ENCODE results near the gene RLBP1. TPM values are rescaled to one million over a fixed set of nuclear protein-coding genes. Genes with fewer than 3 reads are reported as not detected.

Gene RLBP1
- total and polyA plus RNA-seq, 2 donors (not counting 3 experiments of a cell fraction or from before 2014, with no cell fraction given): not detected

- Histone ChIP-seq H3K36me3 (ENCODE audit: control insufficient read depth in 2 of 2, extremely low read depth in 1 of 2, insufficient read depth in 2 of 2, low read length in 2 of 2) (peaks cover 0 to 1% of the 10 kb centered on the region in 2 experiments), H3K4me3 (replicated peaks in 1 of 3; ENCODE audit: insufficient read depth in 1 of 3, low read depth in 1 of 3, low read length in 3 of 3) (no peak overlapping the region), H3K4me2 (ENCODE audit: insufficient read depth, low read length) (no peak overlapping the region), H3K27ac (ENCODE audit: insufficient read depth, low read depth, low read length) (no peak overlapping the region), H4K20me1 (replicated peaks; ENCODE audit: control insufficient read depth, extremely low read depth, insufficient read depth, low read length) (no peaks in the 10 kb centered on the region), H3K4me1 (ENCODE audit: control insufficient read depth, extremely low read depth, insufficient read depth, low read length) (peaks cover 31% of the 10 kb centered on the region), H3K9me3 (replicated peaks; ENCODE audit: control insufficient read depth, insufficient read depth, low read length) (no peaks in the 10 kb centered on the region), H3K9me1 (replicated peaks; ENCODE audit: control insufficient read depth, extremely low read depth, insufficient read depth, low read length) (no peaks in the 10 kb centered on the region), H3K9ac (replicated peaks; ENCODE audit: extremely low read depth, insufficient read depth, low read length) (no peak overlapping the region), H2AFZ (ENCODE audit: low read depth, low read length) (no peak overlapping the region), H3K27me3 (ENCODE audit: control insufficient read depth in 2 of 2, insufficient read depth in 2 of 2, low read length in 2 of 2) (no peaks in the 10 kb centered on the region), H3K79me2 (ENCODE audit: control insufficient read depth, insufficient read depth, low read length) (no peaks in the 10 kb centered on the region)
- dilution Hi-C loops (cut with MboI; ENCODE audit: extremely low pct_ligation_motif_present, low sequenced_read_pairs): loop anchor here (25.0 kb wide), 1 partner anchor 109 kb away; no protein-coding TSS in a partner anchor
- intact Hi-C loops (cut with micrococcal nuclease): loop anchor here (1.0 to 10.0 kb wide), 4 partner anchors 42 to 547 kb away; partner anchors contain the start of genes ABHD2 and AEN
- FAIRE-seq (peak; percentile 82), DNase-seq (ENCODE audit: low read depth, low spot score) (peak; percentile 65)
- ChIA-PET POLR2A (no interaction called here), CTCF (interaction anchor here (0.6 to 4.3 kb wide), 46 partner anchors 9 to 547 kb away, joined by 3 to 96 read pairs (median 6); partner anchors contain the start of gene ABHD2)
- BruUV-seq (replicated peaks): no TSS peak
- no peak for TF ChIP-seq FOS (IDR thresholded peaks at IDR 0.05; ENCODE audit: borderline replicate concordance, insufficient read depth, low read length)
- no peak for TF ChIP-seq MYC (IDR thresholded peaks at IDR 0.05; ENCODE audit: low read depth, low read length)
- TF ChIP-seq GATA2 (IDR thresholded peaks at IDR 0.05; ENCODE audit: insufficient read depth, insufficient read length, low read depth, low read length): no peak
- TF ChIP-seq POLR2A (IDR thresholded peaks at IDR 0.05; ENCODE audit: low read depth, low read length): no peak
- TF ChIP-seq MAX (IDR thresholded peaks at IDR 0.05; ENCODE audit: insufficient read depth, insufficient read length): no peak
- TF ChIP-seq CTCF (IDR thresholded peaks at IDR 0.05; ENCODE audit: extremely low read depth in 1 of 2, insufficient read depth in 1 of 2, low read depth in 1 of 2, low read length in 2 of 2): peak; percentile 80 to 81
- no peak for TF ChIP-seq JUN (IDR thresholded peaks at IDR 0.05; ENCODE audit: borderline replicate concordance, insufficient read depth, insufficient read length, low read depth)
- no peak for TF ChIP-seq EZH2 (IDR thresholded peaks at IDR 0.05; ENCODE audit: borderline replicate concordance, low read depth, low read length, severe bottlenecking)
Observed at GRCh38 chr15:89171136-89172072, 50.0 kb downstream of the RLBP1 start.
